ENCODE data around the gene PAK5.

PAK5 gene

DNA sequence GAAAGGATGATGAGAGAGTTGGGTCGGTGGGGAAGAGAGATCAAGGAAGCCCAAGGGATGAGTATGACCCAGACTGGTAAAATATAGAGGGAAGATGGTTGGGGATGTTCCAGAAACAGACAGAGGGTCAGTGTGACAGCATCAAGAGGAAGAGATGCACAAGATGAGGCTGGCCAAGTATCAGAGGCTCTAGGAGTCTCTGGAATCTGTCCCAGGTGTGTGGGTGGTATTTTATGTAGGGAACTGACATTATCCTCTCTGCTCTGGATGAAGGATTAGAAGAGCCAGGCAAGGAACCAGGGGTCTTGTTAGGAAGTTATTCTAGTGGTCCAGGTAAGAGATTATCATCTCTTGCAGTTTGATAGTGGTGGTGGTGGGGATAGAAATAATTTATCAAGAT lies 3.6 kb downstream of the PAK5 start:
- Histone ChIP-seq H3K4me3 (ENCODE audit: low read length) (no peak overlapping the region), H3K27ac (ENCODE audit: low read length) (no peak overlapping the region), H3K27me3 (ENCODE audit: control insufficient read depth, insufficient read depth, low read length) (peaks cover 31% of the 10 kb centered on the region), H3K36me3 (ENCODE audit: control insufficient read depth, low read depth, low read length) (no peaks in the 10 kb centered on the region), H3K9ac (ENCODE audit: low read length) (no peak overlapping the region), H3K9me3 (ENCODE audit: control insufficient read depth, low read depth, low read length) (no peaks in the 10 kb centered on the region), H3K4me1 (ENCODE audit: control insufficient read depth, low read depth, low read length) (no peaks in the 10 kb centered on the region)

GRCh38 chr20:9831032-9831431 lies 7.8 kb downstream of the PAK5 start:
- Histone ChIP-seq H3K9me3 (ENCODE audit: control insufficient read depth, low read depth, low read length) (no peaks in the 10 kb centered on the region), H3K4me3 (ENCODE audit: low read length) (no peak overlapping the region), H3K27ac (ENCODE audit: low read length) (no peak overlapping the region), H3K4me1 (ENCODE audit: control insufficient read depth, low read depth, low read length) (peaks cover 6% of the 10 kb centered on the region), H3K9ac (ENCODE audit: low read length) (no peak overlapping the region), H3K36me3 (ENCODE audit: control insufficient read depth, low read depth, low read length) (no peaks in the 10 kb centered on the region), H3K27me3 (ENCODE audit: control insufficient read depth, insufficient read depth, low read length) (peaks cover 9% of the 10 kb centered on the region)

- no peak overlapping the region for H3K27ac ChIP-seq (ENCODE audit: low read length)
- no peaks in the 10 kb centered on the region for H3K9me3 ChIP-seq (ENCODE audit: control insufficient read depth, low read depth, low read length)
- no peak overlapping the region for H3K9ac ChIP-seq (ENCODE audit: low read length)
- no peaks in the 10 kb centered on the region for H3K36me3 ChIP-seq (ENCODE audit: control insufficient read depth, low read depth, low read length)
- no peak overlapping the region for H3K4me3 ChIP-seq (ENCODE audit: low read length)
- no peaks in the 10 kb centered on the region for H3K27me3 ChIP-seq (ENCODE audit: control insufficient read depth, insufficient read depth, low read length)
- peaks cover 6% of the 10 kb centered on the region for H3K4me1 ChIP-seq (ENCODE audit: control insufficient read depth, low read depth, low read length)
Observed at GRCh38 chr20:9829835-9830234, 9.0 kb downstream of the PAK5 start.

- Histone ChIP-seq H3K9ac (ENCODE audit: low read length) (no peak overlapping the region), H3K9me3 (ENCODE audit: control insufficient read depth, low read depth, low read length) (no peaks in the 10 kb centered on the region), H3K36me3 (ENCODE audit: control insufficient read depth, low read depth, low read length) (no peaks in the 10 kb centered on the region), H3K27me3 (ENCODE audit: control insufficient read depth, insufficient read depth, low read length) (no peaks in the 10 kb centered on the region), H3K4me1 (ENCODE audit: control insufficient read depth, low read depth, low read length) (no peaks in the 10 kb centered on the region), H3K27ac (ENCODE audit: low read length) (no peak overlapping the region), H3K4me3 (ENCODE audit: low read length) (no peak overlapping the region)
Observed at GRCh38 chr20:9817654-9818053, 21.2 kb downstream of the PAK5 start.

- no peak overlapping the region for H3K9ac ChIP-seq (ENCODE audit: low read length)
- no peaks in the 10 kb centered on the region for H3K9me3 ChIP-seq (ENCODE audit: control insufficient read depth, low read depth, low read length)
- H3K27ac ChIP-seq (ENCODE audit: low read length), result no peak overlapping the region
- no peaks in the 10 kb centered on the region for H3K27me3 ChIP-seq (ENCODE audit: control insufficient read depth, insufficient read depth, low read length)
- H3K4me3 ChIP-seq (ENCODE audit: low read length), result no peak overlapping the region
- no peaks in the 10 kb centered on the region for H3K4me1 ChIP-seq (ENCODE audit: control insufficient read depth, low read depth, low read length)
- H3K36me3 ChIP-seq (ENCODE audit: control insufficient read depth, low read depth, low read length), result no peaks in the 10 kb centered on the region
Observed at GRCh38 chr20:9815632-9816031, 23.2 kb downstream of the PAK5 start.

GRCh38 chr20:9810738-9811137 lies 28.1 kb downstream of the PAK5 start:
- no peaks in the 10 kb centered on the region for H3K36me3 ChIP-seq (ENCODE audit: control insufficient read depth, low read depth, low read length)
- no peaks in the 10 kb centered on the region for H3K27me3 ChIP-seq (ENCODE audit: control insufficient read depth, insufficient read depth, low read length)
- no peak overlapping the region for H3K4me3 ChIP-seq (ENCODE audit: low read length)
- H3K9ac ChIP-seq (ENCODE audit: low read length), result no peak overlapping the region
- H3K9me3 ChIP-seq (ENCODE audit: control insufficient read depth, low read depth, low read length), result no peaks in the 10 kb centered on the region
- no peaks in the 10 kb centered on the region for H3K4me1 ChIP-seq (ENCODE audit: control insufficient read depth, low read depth, low read length)
- no peak overlapping the region for H3K27ac ChIP-seq (ENCODE audit: low read length)

DNA sequence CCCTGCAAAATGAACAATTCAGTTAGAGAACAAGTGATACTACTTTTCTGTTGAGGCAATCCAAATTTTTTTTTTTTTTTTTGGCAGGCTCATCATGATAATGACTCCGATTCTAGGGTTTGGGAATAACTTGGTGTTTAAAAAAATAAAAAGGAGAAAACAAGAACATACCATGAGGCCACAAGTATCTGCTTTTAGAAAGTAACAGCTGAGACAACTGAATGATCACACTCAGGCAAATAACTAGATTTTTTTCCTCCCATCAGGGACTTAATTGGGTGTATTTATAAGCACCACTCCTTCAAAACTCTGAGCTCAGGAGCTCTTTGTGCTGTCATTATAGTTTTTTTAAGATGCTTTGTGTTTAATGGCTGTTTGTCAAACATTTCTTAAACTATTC lies 29.6 kb downstream of the PAK5 start:
- Histone ChIP-seq H3K27me3 (ENCODE audit: control insufficient read depth, insufficient read depth, low read length) (no peaks in the 10 kb centered on the region), H3K4me1 (ENCODE audit: control insufficient read depth, low read depth, low read length) (no peaks in the 10 kb centered on the region), H3K4me3 (ENCODE audit: low read length) (no peak overlapping the region), H3K9ac (ENCODE audit: low read length) (no peak overlapping the region), H3K9me3 (ENCODE audit: control insufficient read depth, low read depth, low read length) (no peaks in the 10 kb centered on the region), H3K27ac (ENCODE audit: low read length) (no peak overlapping the region), H3K36me3 (ENCODE audit: control insufficient read depth, low read depth, low read length) (no peaks in the 10 kb centered on the region)

- Histone ChIP-seq H3K4me3 (ENCODE audit: low read length) (no peak overlapping the region), H3K4me1 (ENCODE audit: control insufficient read depth, low read depth, low read length) (no peaks in the 10 kb centered on the region), H3K36me3 (ENCODE audit: control insufficient read depth, low read depth, low read length) (no peaks in the 10 kb centered on the region), H3K9me3 (ENCODE audit: control insufficient read depth, low read depth, low read length) (no peaks in the 10 kb centered on the region), H3K27ac (ENCODE audit: low read length) (no peak overlapping the region), H3K27me3 (ENCODE audit: control insufficient read depth, insufficient read depth, low read length) (no peaks in the 10 kb centered on the region), H3K9ac (ENCODE audit: low read length) (no peak overlapping the region)
Observed at GRCh38 chr20:9808166-9808565, 30.7 kb downstream of the PAK5 start.

GRCh38 chr20:9807136-9807535 lies 31.7 kb downstream of the PAK5 start:
- no peak overlapping the region for H3K27ac ChIP-seq (ENCODE audit: low read length)
- no peaks in the 10 kb centered on the region for H3K27me3 ChIP-seq (ENCODE audit: control insufficient read depth, insufficient read depth, low read length)
- no peaks in the 10 kb centered on the region for H3K9me3 ChIP-seq (ENCODE audit: control insufficient read depth, low read depth, low read length)
- H3K4me3 ChIP-seq (ENCODE audit: low read length), result no peak overlapping the region
- H3K9ac ChIP-seq (ENCODE audit: low read length), result no peak overlapping the region
- no peaks in the 10 kb centered on the region for H3K4me1 ChIP-seq (ENCODE audit: control insufficient read depth, low read depth, low read length)
- H3K36me3 ChIP-seq (ENCODE audit: control insufficient read depth, low read depth, low read length), result no peaks in the 10 kb centered on the region

DNA sequence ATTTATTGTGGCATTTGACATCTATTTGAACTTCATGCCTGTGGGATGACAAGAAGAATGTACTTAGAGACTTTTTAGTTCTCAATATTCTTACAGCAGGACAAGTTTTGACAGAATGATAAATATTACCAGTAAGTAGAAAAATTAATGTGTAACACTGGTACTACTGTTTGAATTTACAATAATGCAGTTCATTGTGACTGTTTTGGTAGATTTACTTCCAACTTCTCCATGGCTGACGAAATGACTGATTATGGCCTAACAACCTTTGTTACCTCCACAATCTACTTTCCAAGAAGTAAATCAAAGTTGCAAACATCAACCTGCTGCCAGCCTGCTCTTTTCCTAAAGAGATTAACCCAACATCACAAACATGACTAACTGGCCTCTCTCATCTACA lies 38.5 kb downstream of the PAK5 start:
- Histone ChIP-seq H3K36me3 (ENCODE audit: control insufficient read depth, low read depth, low read length) (no peaks in the 10 kb centered on the region), H3K9me3 (ENCODE audit: control insufficient read depth, low read depth, low read length) (no peaks in the 10 kb centered on the region), H3K27me3 (ENCODE audit: control insufficient read depth, insufficient read depth, low read length) (no peaks in the 10 kb centered on the region), H3K4me1 (ENCODE audit: control insufficient read depth, low read depth, low read length) (no peaks in the 10 kb centered on the region), H3K27ac (ENCODE audit: low read length) (no peak overlapping the region), H3K9ac (ENCODE audit: low read length) (no peak overlapping the region), H3K4me3 (ENCODE audit: low read length) (no peak overlapping the region)

GRCh38 chr20:9794831-9795230 lies 44.0 kb downstream of the PAK5 start:
- Histone ChIP-seq H3K4me3 (ENCODE audit: low read length) (no peak overlapping the region), H3K27me3 (ENCODE audit: control insufficient read depth, insufficient read depth, low read length) (no peaks in the 10 kb centered on the region), H3K9ac (ENCODE audit: low read length) (no peak overlapping the region), H3K9me3 (ENCODE audit: control insufficient read depth, low read depth, low read length) (no peaks in the 10 kb centered on the region), H3K4me1 (ENCODE audit: control insufficient read depth, low read depth, low read length) (no peaks in the 10 kb centered on the region), H3K27ac (ENCODE audit: low read length) (no peak overlapping the region), H3K36me3 (ENCODE audit: control insufficient read depth, low read depth, low read length) (no peaks in the 10 kb centered on the region)

- Histone ChIP-seq H3K27me3 (ENCODE audit: control insufficient read depth, insufficient read depth, low read length) (no peaks in the 10 kb centered on the region), H3K9me3 (ENCODE audit: control insufficient read depth, low read depth, low read length) (no peaks in the 10 kb centered on the region), H3K4me1 (ENCODE audit: control insufficient read depth, low read depth, low read length) (no peaks in the 10 kb centered on the region), H3K9ac (ENCODE audit: low read length) (no peak overlapping the region), H3K4me3 (ENCODE audit: low read length) (no peak overlapping the region), H3K27ac (ENCODE audit: low read length) (no peak overlapping the region), H3K36me3 (ENCODE audit: control insufficient read depth, low read depth, low read length) (no peaks in the 10 kb centered on the region)
Observed at GRCh38 chr20:9792674-9793073, 46.2 kb downstream of the PAK5 start.

Measured in iPS-18a (cell line).